ENCODE data around the gene CBFA2T3.

CBFA2T3 gene

GRCh38 chr16:88989852-88990547 lies 13.0 kb upstream of the CBFA2T3 start:
- Histone ChIP-seq H3K9ac (ENCODE audit: low read depth, low read length) (no peak overlapping the region), H3K4me1 (ENCODE audit: control insufficient read depth, insufficient read depth, low read length) (no peaks in the 10 kb centered on the region)

GRCh38 chr16:88988980-88989811 lies 12.2 kb upstream of the CBFA2T3 start:
- no peaks in the 10 kb centered on the region for H3K27me3 ChIP-seq (ENCODE audit: control insufficient read depth, insufficient read depth, low read length)
- no peaks in the 10 kb centered on the region for H3K4me1 ChIP-seq (ENCODE audit: control insufficient read depth, insufficient read depth, low read length)
- no peaks in the 10 kb centered on the region for H3K9me3 ChIP-seq (ENCODE audit: control insufficient read depth, insufficient read depth, low read length)
- no peak overlapping the region for H3K4me3 ChIP-seq (ENCODE audit: low read depth, low read length)
- H3K36me3 ChIP-seq (ENCODE audit: control insufficient read depth, insufficient read depth, low read length): no peaks in the 10 kb centered on the region
- no peak overlapping the region for H3K9ac ChIP-seq (ENCODE audit: low read depth, low read length)

More at GRCh38 chr16:88989852-88990547, 13.0 kb upstream of the CBFA2T3 start:
- Histone ChIP-seq H3K4me3 (ENCODE audit: low read depth, low read length) (no peak overlapping the region), H3K27me3 (ENCODE audit: control insufficient read depth, insufficient read depth, low read length) (no peaks in the 10 kb centered on the region), H3K36me3 (ENCODE audit: control insufficient read depth, insufficient read depth, low read length) (no peaks in the 10 kb centered on the region), H3K9me3 (ENCODE audit: control insufficient read depth, insufficient read depth, low read length) (no peaks in the 10 kb centered on the region)

DNA sequence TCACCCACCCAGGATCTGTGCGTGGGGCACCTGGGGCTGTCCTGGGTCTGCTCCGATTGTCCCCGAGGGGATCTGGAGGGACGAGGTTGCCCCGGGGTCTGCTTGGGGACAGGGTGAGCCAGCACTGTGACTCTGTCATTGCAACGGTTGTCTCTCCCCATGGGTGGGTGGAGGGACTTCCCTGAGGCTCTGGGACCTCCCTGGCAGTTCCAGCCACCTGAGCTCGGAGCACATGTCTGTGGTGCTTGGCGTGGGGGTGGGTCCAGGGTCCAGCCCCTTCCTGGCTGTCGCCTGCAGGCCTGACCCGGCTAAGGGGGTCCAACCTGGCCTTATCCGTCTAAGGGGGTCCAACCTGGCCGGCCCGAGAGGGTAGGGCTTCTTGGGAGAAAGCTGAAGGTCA lies 8.5 kb upstream of the CBFA2T3 start:
- Histone ChIP-seq H3K4me1 (ENCODE audit: control insufficient read depth, insufficient read depth, low read length) (no peaks in the 10 kb centered on the region), H3K9me3 (ENCODE audit: control insufficient read depth, insufficient read depth, low read length) (no peaks in the 10 kb centered on the region), H3K36me3 (ENCODE audit: control insufficient read depth, insufficient read depth, low read length) (no peaks in the 10 kb centered on the region), H3K9ac (ENCODE audit: low read depth, low read length) (no peak overlapping the region), H3K27me3 (ENCODE audit: control insufficient read depth, insufficient read depth, low read length) (no peaks in the 10 kb centered on the region), H3K4me3 (ENCODE audit: low read depth, low read length) (no peak overlapping the region)

DNA sequence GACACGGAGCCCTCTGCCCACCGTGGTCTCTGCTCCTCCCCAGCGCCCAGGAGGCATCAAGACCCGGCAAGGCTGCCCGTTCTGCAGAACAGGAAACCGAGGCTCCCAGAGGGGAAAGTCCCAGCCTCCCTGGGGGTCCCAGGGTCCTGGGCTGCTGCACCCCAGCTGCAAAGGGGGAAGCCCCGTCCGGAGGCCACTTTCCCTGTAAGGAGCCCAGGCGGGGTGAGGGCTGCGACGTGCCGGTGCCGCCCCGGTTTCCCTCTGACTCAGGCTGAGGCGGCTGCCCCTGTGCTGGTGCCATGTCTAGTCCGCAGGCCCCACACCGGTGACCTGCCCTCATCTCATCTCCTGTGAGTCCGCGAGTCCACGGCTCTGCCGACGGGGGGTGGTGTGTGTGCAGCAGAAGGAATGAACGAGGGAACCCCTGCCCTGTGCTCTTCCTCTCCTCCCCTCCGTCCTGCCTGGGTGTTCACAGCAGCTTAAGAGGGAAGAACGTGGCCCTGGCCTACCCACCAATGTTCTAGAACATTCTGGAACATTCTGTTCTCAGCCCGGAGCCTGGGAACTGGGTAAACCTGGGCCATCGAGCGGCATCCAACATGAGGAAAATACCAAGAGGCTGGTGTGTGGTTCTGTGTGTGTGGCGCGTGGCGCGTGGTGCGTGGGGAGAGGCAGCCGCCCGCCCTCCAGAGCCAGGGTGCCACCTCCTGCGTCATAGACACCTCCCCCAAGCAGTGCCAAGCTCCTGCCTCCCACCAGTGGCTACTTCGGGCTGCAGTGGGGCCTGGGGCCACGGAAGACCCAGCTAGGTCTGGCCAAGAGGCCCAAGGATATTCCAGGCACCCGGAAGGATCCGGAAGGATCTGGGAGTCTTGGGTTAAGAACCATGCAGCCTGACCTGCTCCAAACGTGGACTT lies 7.0 kb upstream of the CBFA2T3 start:
- H3K4me1 ChIP-seq (ENCODE audit: control insufficient read depth, insufficient read depth, low read length): no peaks in the 10 kb centered on the region
- no peak overlapping the region for H3K4me3 ChIP-seq (ENCODE audit: low read depth, low read length)
- H3K9ac ChIP-seq (ENCODE audit: low read depth, low read length): no peak overlapping the region
- no peaks in the 10 kb centered on the region for H3K27me3 ChIP-seq (ENCODE audit: control insufficient read depth, insufficient read depth, low read length)
- no peaks in the 10 kb centered on the region for H3K9me3 ChIP-seq (ENCODE audit: control insufficient read depth, insufficient read depth, low read length)
- H3K36me3 ChIP-seq (ENCODE audit: control insufficient read depth, insufficient read depth, low read length): no peaks in the 10 kb centered on the region

- Histone ChIP-seq H3K9me3 (ENCODE audit: control insufficient read depth, insufficient read depth, low read length) (no peaks in the 10 kb centered on the region), H3K4me3 (ENCODE audit: low read depth, low read length) (no peak overlapping the region), H3K36me3 (ENCODE audit: control insufficient read depth, insufficient read depth, low read length) (no peaks in the 10 kb centered on the region), H3K9ac (ENCODE audit: low read depth, low read length) (no peak overlapping the region), H3K27me3 (ENCODE audit: control insufficient read depth, insufficient read depth, low read length) (no peaks in the 10 kb centered on the region), H3K4me1 (ENCODE audit: control insufficient read depth, insufficient read depth, low read length) (no peaks in the 10 kb centered on the region)
These were observed 6.2 kb upstream of the CBFA2T3 start for GRCh38 chr16:88983165-88983564.

- H3K27me3 ChIP-seq (ENCODE audit: control insufficient read depth, insufficient read depth, low read length): no peaks in the 10 kb centered on the region
- no peaks in the 10 kb centered on the region for H3K4me1 ChIP-seq (ENCODE audit: control insufficient read depth, insufficient read depth, low read length)
- H3K36me3 ChIP-seq (ENCODE audit: control insufficient read depth, insufficient read depth, low read length): no peaks in the 10 kb centered on the region
- H3K4me3 ChIP-seq (ENCODE audit: low read depth, low read length): no peak overlapping the region
- no peaks in the 10 kb centered on the region for H3K9me3 ChIP-seq (ENCODE audit: control insufficient read depth, insufficient read depth, low read length)
- no peak overlapping the region for H3K9ac ChIP-seq (ENCODE audit: low read depth, low read length)
These were observed 5.5 kb upstream of the CBFA2T3 start for GRCh38 chr16:88982286-88983084.

- H3K9me3 ChIP-seq (ENCODE audit: control insufficient read depth, insufficient read depth, low read length): no peaks in the 10 kb centered on the region
- no peak overlapping the region for H3K4me3 ChIP-seq (ENCODE audit: low read depth, low read length)
- H3K9ac ChIP-seq (ENCODE audit: low read depth, low read length): no peak overlapping the region
- H3K27me3 ChIP-seq (ENCODE audit: control insufficient read depth, insufficient read depth, low read length): no peaks in the 10 kb centered on the region
- no peaks in the 10 kb centered on the region for H3K36me3 ChIP-seq (ENCODE audit: control insufficient read depth, insufficient read depth, low read length)
- no peaks in the 10 kb centered on the region for H3K4me1 ChIP-seq (ENCODE audit: control insufficient read depth, insufficient read depth, low read length)
These were observed 2.5 kb upstream of the CBFA2T3 start for GRCh38 chr16:88979353-88980015.

DNA sequence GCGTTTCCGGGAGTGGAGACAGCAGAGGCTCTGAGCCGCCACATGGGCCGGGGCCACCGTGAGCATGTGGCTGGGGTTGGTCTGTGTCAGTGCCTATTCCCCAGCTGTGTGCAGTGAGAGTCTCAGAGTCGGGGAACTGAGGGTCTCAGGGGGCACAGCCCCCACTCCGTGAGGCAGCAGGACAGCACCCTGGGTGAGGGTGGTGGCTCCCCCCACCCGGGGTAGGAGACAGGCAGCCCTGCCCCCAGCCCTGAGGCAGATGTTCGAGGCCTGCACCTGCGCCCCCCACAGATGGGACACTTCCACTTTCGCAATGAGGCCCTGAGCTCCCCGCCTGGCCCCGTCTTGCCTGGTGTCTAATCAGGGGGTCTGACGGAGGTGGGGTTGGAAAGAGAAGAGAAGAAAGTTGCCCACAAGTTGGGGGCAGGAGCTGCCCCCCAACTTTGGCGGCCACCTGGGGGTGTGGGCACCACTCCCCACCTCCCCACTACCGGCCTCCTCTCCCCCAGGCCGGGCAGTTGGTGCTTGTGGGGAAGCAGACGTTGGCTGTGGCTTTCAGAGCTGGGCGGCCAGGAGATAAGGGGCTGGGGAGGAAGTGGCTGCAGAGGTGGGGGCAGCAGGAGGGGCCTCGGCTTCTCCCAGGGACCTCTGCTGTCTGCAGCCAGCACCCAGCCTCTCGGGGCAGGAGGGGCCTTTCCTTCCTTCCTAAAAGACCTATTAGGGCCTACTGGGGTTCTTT lies 1.8 kb upstream of the CBFA2T3 start:
- no peak overlapping the region for H3K9ac ChIP-seq (ENCODE audit: low read depth, low read length)
- H3K4me1 ChIP-seq (ENCODE audit: control insufficient read depth, insufficient read depth, low read length): no peaks in the 10 kb centered on the region
- H3K27me3 ChIP-seq (ENCODE audit: control insufficient read depth, insufficient read depth, low read length): no peaks in the 10 kb centered on the region
- no peak overlapping the region for H3K4me3 ChIP-seq (ENCODE audit: low read depth, low read length)
- no peaks in the 10 kb centered on the region for H3K9me3 ChIP-seq (ENCODE audit: control insufficient read depth, insufficient read depth, low read length)
- no peaks in the 10 kb centered on the region for H3K36me3 ChIP-seq (ENCODE audit: control insufficient read depth, insufficient read depth, low read length)

DNA sequence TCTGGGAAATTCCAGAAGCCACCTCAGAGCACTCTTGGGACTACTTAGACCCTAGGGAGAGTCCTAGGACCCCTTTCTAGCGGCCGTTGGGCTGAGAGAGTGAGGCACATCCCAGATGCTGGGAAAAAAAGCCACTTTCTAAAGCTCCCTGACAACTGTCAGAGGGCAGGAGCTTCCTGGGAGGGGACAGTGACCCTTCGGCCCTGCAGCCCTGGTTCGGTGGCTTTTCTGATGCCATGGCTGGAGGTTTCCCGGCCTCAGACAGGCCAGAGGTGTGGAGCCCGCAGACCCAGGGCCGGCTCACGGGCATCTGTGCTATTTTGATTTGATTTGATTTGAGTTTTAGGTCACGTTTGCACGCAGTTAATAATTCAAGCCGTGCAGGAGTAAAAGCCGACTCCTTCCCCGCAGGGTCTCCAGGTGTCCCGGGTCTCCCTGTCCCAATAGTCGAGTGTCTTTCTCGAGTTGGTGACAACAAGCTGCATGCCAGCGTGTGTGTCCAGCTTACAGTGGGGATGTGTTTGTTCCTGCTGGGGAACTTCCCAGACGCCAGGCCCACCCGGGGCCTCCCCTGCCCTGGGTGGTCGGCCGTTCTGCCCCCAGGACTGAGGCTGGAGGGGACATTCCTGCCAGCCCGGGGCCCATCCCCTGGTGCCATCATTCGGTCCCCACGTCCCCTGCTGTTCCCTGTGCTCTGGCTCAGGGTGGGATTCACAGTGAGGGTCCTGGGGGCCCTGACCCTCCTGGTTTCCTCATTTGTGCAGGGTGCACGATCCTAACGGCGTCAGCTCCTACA lies 1.0 kb upstream of the CBFA2T3 start:
- H3K4me1 ChIP-seq (ENCODE audit: control insufficient read depth, insufficient read depth, low read length): no peaks in the 10 kb centered on the region
- no peaks in the 10 kb centered on the region for H3K9me3 ChIP-seq (ENCODE audit: control insufficient read depth, insufficient read depth, low read length)
- H3K27me3 ChIP-seq (ENCODE audit: control insufficient read depth, insufficient read depth, low read length): no peaks in the 10 kb centered on the region
- H3K9ac ChIP-seq (ENCODE audit: low read depth, low read length): no peak overlapping the region
- H3K36me3 ChIP-seq (ENCODE audit: control insufficient read depth, insufficient read depth, low read length): no peaks in the 10 kb centered on the region
- H3K4me3 ChIP-seq (ENCODE audit: low read depth, low read length): no peak overlapping the region

Data from iPS-15b (cell line).